GM06990 (cell line): Measurements from ENCODE around the gene TBL3.
A peak's percentile ranks its signal among the peaks of the same experiment; 100 is the strongest.

ENCODE experiments used
- DNase-seq: peaks from one replicate; pipeline ENCODE4 v3.0.0-alpha.2; 2011; ENCODE audit not compliant: insufficient read length; ENCODE audit errors: extremely low read depth
- H3K27me3 ChIP-seq: replicated peaks from 2 replicates; pipeline ENCODE4 v1.6.0; 2011; ENCODE audit warnings: low read length; ENCODE audit not compliant: control insufficient read depth, insufficient read depth
- H3K36me3 ChIP-seq: 2 replicates; pipeline ENCODE4 v1.5.1; 2011; ENCODE audit warnings: low read length; ENCODE audit not compliant: control insufficient read depth, insufficient read depth
- H3K4me3 ChIP-seq: replicated peaks from 2 replicates; pipeline ENCODE4 v1.5.1; 2011; ENCODE audit warnings: low read depth, mild to moderate bottlenecking, control low read depth, low read length
- CTCF ChIP-seq: IDR thresholded peaks from 2 replicates; pipeline ENCODE4 v1.5.1; 2011; ENCODE audit warnings: low read length, control low read depth, mild to moderate bottlenecking, inconsistent platforms; ENCODE audit not compliant: insufficient read depth, poor library complexity, severe bottlenecking

TBL3 gene

GRCh38 chr16:1987198-1987597 lies 15.3 kb downstream of the TBL3 start:
- no peak for TF ChIP-seq CTCF
- peaks cover 11% of the 10 kb centered on the region for H3K36me3 ChIP-seq

GRCh38 chr16:1989209-1990100 lies 17.6 kb downstream of the TBL3 start, which contains the start of gene SYNGR3:
SYNGR3 (plus strand) TSS chr16:1989970; CDS start chr16:1990103, 133 bp downstream.
- H3K4me3 ChIP-seq = peak within 1 kb of the TSS; percentile 61
- no peak for TF ChIP-seq CTCF
- H3K27me3 ChIP-seq = no peaks in the 10 kb centered on the region
- no peak for DNase-seq
- peaks cover 11% of the 10 kb centered on the region for H3K36me3 ChIP-seq

More at GRCh38 chr16:1987198-1987597, 15.3 kb downstream of the TBL3 start:
- Histone ChIP-seq H3K4me3 (no peak overlapping the region), H3K27me3 (no peaks in the 10 kb centered on the region; the same call in 1 of the 2 replicates)
- no peak for DNase-seq

GRCh38 chr16:1990101-1990350 lies 18.2 kb downstream of the TBL3 start:
- TF ChIP-seq CTCF = no peak
- Histone ChIP-seq H3K27me3 (no peaks in the 10 kb centered on the region), H3K4me3 (peak overlapping the region; percentile 61), H3K36me3 (peaks cover 11% of the 10 kb centered on the region)
- no peak for DNase-seq

GRCh38 chr16:1990351-1991134 lies 18.7 kb downstream of the TBL3 start:
- TF ChIP-seq CTCF = no peak
- H3K4me3 ChIP-seq = peak overlapping the region; percentile 61
- H3K27me3 ChIP-seq = no peaks in the 10 kb centered on the region
- peaks cover 11% of the 10 kb centered on the region for H3K36me3 ChIP-seq
- DNase-seq = no peak

GRCh38 chr16:1991135-1991551 lies 19.3 kb downstream of the TBL3 start:
- peak; percentile 76 for DNase-seq
- H3K36me3 ChIP-seq = peaks cover 5% of the 10 kb centered on the region
- TF ChIP-seq CTCF = no peak
- H3K4me3 ChIP-seq = peak overlapping the region; percentile 61
- H3K27me3 ChIP-seq = no peaks in the 10 kb centered on the region
